GM21526 (cell line): ENCODE measurements around the gene PLPPR3.
"Not testable (repeated sequence)": the region's sequence is repeated elsewhere in the genome, so short reads cannot be mapped to it uniquely, and the experiment has no call there.

Experiments
- ATAC-seq: cut with Tn5 transposase; IDR thresholded peaks from one replicate; pipeline ENCODE4 v1.9.1; 2021; ENCODE audit warnings: moderate library complexity; ENCODE audit not compliant: unreplicated experiment, low FRiP score

The PLPPR3 gene

GRCh38 chr19:855142-855541 lies 33.4 kb upstream of the PLPPR3 start:
- no peak for ATAC-seq

DNA sequence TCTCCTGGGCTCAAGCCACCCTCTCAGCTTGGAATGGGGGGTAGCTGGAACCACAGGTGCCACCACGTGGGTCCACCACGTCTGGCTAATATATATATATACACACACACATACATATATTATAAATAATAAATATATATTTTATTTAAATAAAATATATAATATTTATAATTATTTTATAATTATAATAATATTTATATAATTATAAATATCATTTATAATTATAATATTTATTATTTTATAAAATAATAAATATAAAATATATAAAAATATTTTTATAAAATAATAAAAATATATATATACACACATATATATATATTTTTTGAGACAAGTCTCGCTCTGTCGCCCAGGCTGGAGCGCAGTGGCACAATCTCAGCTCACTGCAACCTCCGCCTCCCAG lies 32.8 kb upstream of the PLPPR3 start:
- ATAC-seq = no peak

GRCh38 chr19:853614-854220 lies 32.0 kb upstream of the PLPPR3 start:
- ATAC-seq = not testable (repeated sequence)

DNA sequence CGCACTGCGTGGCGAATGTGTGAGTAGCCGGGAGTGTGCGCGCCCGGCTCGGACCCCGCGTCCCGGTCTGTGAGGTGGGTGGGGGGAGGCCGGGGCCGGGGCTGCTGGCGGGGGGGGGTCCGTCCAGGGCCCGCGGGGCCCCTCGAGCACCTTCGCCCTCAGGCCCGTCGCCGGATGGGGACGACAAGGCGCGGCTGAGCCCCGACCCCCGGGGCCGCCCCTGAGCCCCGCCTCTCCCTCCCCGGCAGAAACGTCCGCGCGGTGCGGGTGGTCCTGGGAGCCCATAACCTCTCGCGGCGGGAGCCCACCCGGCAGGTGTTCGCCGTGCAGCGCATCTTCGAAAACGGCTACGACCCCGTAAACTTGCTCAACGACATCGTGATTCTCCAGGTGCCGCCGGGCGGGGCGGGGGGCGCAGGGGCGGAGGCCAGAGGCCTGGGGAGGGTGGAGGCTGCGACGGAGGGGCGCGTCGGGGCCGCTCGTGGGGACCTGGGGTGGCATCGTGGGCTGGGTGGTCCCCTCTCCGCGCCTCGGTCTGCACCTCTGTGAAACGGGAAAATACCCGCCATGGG lies 31.3 kb upstream of the PLPPR3 start:
- no peak for ATAC-seq

GRCh38 chr19:852136-853013 lies 30.6 kb upstream of the PLPPR3 start, which contains the start of gene ELANE:
Gene ELANE, plus strand, starts transcription at chr19:852303. Its CDS starts 26 bp downstream, at chr19:852329.
- no peak for ATAC-seq

DNA sequence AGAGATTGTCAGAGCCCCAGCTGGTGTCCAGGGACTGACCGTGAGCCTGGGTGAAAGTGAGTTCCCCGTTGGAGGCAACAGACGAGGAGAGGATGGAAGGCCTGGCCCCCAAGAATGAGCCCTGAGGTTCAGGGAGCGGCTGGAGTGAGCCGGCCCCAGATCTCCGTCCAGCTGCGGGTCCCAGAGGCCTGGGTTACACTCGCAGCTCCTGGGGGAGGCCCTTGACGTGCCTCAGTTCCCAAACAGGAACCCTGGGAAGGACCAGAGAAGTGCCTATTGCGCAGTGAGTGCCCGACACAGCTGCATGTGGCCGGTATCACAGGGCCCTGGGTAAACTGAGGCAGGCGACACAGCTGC lies 29.2 kb upstream of the PLPPR3 start:
- no peak for ATAC-seq

DNA sequence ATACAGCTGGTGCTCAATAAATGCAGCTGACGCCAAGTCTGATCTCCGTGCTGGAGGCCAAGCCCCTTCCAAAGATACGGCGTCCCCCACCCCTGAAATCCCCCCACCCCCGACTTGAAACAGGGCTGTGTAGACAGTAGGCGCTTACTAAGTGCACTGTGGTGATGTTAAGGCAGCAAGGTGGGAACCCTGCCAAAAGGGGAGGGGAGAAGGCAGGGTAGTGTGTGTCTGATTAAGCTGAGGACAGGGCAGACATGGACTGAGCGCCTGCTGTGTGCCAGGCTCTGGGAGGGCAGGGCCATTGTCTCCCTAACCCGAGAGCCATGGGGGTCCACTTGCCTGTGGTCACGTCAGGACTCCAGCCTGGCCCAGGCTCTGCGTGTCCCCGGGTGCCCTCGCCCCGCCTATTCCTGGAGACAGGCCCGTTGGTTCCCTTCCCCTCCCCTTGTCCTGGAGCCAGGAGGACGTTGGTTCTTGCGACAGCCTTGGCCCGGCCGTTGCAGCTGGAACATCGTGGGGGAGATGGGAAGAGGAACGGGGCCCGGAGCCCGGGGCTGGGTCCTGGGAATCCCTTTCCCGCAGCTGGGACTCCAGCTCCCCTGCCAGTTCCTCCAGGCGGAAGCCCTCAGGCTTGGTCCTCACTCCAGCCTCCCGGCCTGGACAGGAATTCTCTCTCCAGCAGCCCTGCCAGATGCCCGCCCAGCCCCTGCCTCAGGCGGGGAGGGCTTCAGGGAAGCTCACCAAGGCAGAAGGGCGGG lies 28.6 kb upstream of the PLPPR3 start:
- ATAC-seq = no peak

- not testable (repeated sequence) for ATAC-seq
These were observed 27.4 kb upstream of the PLPPR3 start for GRCh38 chr19:849195-849594.

DNA sequence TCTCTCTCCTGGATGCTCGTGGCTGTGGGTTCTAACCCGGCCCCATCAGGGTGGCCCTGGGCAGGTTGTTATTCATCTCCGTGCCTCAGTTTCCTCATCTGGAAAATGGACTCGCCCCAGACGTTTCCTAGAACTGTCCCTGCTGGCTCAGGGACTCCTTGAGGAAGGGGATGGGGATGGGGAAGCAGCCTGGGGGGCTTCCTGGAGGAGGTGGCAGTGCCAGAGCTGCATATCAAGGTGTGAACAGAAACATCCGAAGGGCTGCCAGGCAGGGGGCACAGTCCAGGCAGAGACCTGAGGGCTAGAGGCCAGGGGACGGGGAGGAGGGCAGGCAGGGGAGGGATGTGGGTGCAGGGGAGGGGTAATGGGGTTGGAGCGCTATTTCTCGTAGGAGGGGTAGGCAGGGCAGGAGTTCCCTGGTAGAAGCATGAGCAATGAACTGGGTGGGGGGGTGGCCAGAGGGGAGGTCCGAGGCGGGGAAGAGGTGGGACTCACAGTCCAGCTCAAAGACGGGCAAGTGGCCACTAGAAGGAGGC lies 26.7 kb upstream of the PLPPR3 start:
- ATAC-seq = no peak

GRCh38 chr19:845707-846521 lies 24.2 kb upstream of the PLPPR3 start:
- ATAC-seq = no peak

DNA sequence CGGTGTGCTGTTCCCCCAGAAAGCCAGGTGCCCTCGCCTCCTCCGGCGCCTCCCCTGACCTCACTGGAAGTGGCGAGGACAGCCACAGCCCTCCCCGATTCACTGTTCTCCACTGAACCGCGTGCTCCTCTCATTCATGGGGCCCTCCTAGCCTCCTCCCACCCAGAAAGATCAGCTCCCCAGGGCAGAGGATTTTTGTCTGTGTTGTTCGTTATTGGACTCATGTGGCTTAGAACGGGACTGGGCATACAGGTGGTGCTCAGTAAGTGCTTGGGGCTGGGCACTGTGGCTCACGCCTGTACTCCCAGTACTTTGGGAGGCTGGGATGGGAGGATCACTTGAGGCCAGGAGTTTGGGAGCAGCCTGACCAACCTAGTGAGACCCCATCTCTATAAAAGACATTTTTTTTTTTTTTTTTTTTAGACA lies 22.8 kb upstream of the PLPPR3 start:
- no peak for ATAC-seq

DNA sequence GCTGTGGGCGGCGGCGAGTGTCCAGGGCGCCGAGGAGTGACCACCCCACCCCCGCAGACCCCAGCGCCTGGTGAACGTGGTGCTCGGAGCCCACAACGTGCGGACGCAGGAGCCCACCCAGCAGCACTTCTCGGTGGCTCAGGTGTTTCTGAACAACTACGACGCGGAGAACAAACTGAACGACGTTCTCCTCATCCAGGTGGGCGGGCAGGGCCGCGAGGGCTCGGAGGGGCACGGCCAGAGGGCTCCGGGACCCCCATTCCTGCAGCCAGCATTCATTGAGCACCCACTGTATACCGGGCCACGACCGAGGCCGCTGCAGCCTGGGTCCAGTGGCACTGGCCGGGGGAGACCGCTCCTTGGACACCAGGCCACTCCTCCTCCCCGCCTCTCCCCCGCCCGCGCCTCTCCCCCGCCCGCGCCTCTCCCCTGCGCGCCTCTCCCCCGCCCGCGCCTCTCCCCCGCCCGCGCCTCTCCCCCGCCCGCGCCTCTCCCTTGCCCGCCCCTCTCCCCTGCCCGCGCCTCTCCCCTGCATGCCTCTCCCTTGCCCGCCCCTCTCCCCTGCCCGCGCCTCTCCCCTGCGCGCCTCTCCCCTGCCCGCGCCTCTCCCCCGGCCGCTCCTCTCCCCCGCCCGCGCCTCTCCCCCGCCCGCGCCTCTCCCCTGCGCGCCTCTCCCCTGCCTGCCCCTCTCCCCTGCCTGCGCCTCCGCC lies 22.2 kb upstream of the PLPPR3 start:
- ATAC-seq = no peak

- no peak for ATAC-seq
These were observed 21.6 kb upstream of the PLPPR3 start for GRCh38 chr19:843180-843835.

DNA sequence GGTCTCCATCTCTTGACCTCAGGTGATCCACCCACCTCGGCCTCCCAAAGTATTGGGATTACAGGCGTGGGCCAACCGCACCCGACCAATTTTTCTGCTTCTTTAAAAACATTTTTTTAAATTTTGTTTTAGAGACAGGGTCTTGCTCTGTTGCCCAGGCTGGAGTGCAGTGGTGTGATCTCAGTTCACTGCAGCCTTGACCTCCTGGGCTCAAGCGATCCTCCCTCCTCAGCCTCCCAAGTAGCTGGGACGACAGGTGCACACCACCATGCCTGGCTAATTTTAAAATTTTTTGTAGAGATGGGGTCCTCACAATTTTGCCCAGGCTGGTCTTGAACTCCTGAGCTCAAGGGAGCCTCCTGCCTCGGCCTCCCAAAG lies 21.0 kb upstream of the PLPPR3 start:
- ATAC-seq = not testable (repeated sequence)

- ATAC-seq = no peak
These were observed 18.9 kb upstream of the PLPPR3 start, which contains the start of gene PRTN3 for GRCh38 chr19:840519-841206. Gene PRTN3, plus strand, starts transcription at chr19:840999. Its CDS starts 10 bp downstream, at chr19:841009.

- ATAC-seq = no peak
These were observed 13.6 kb upstream of the PLPPR3 start for GRCh38 chr19:835210-835810.

GRCh38 chr19:834216-834615 lies 12.5 kb upstream of the PLPPR3 start:
- ATAC-seq = no peak
